ENCODE measurements around the gene ZNF385B.

The ZNF385B gene

DNA sequence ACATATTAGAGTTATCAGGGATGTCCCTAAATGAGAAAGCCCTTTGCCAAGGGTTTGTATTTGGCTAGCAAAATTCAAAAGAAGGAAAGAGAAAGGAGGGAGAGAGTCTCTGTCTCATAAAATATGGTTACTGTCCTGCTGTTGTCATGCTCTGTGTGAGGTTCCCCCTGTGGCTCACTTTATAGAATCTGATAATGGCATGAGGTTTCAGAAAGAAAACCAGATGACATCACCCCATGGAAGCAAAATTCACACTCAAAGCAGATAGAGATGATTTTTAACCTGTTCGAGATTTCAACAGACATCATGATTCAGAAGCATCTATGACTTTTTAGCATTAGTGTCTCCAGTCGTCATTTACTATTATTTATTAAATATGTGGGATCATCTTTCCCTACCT is 431.8 kb downstream of the ZNF385B start:
- no peak for DNase-seq

DNA sequence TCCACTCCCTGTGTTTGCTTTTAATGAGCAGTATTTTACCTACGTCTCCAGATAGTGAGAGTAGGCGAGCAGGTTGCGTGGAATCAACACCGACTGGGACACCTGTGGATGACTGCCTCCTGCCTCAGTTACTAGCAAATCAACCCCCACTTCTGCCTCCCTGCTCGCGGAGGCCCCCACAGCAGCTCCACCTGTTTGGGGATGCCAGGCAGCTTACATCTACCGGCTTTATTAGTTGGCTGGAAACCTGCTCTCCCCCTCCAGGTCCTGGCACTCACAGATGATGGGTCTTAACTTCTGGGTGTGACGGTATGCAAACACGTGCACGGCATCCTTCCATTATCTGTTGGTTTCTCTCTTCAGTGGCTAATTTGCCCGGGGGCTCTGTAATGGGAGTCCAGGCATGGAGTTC is 432.3 kb downstream of the ZNF385B start:
- no peak for DNase-seq

DNA sequence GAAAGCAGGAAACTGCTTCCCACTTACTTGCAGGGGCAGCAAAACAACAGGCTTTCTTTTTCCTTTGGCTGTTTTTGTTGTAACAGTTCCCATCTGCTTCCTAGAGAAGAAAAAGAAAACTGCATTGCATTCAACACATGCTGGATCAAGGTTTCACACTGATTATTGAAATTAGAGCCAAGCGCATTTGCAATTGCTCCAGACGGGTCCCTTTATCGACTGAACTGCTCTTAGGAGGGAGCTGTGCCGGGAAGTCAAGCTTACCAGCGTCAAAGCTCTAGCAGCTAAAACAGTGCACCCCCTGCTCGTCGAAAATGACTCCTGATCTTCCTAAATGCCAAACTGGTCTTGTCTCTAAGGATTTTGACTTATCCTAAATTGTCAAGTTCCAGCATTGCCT is 432.8 kb downstream of the ZNF385B start:
- DNase-seq: no peak

- no peak for DNase-seq
Measured at GRCh38 chr2:179427065-179427464, 434.3 kb downstream of the ZNF385B start.

DNA sequence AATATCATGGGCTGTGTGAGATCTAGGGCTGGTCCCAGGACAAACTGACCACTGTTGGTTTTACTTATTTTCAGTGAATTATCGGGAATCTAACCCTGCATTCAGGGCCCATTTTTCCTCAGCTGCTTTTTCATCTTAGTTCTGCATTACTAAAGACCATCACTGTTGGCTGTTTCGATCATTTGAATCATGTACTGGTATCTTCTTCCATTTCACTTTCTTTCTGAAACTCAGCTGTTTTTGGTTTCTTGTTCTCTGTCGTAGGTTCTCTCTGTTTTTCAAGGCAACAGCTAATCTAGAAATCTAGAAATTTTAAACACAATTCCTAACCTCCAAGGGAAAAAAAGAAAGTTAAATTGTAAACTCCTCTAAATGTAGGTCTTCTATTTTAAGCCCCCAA is 436.8 kb downstream of the ZNF385B start:
- DNase-seq: no peak

- peak; percentile 25 for DNase-seq
Measured at GRCh38 chr2:179422037-179422643, 439.3 kb downstream of the ZNF385B start.

DNA sequence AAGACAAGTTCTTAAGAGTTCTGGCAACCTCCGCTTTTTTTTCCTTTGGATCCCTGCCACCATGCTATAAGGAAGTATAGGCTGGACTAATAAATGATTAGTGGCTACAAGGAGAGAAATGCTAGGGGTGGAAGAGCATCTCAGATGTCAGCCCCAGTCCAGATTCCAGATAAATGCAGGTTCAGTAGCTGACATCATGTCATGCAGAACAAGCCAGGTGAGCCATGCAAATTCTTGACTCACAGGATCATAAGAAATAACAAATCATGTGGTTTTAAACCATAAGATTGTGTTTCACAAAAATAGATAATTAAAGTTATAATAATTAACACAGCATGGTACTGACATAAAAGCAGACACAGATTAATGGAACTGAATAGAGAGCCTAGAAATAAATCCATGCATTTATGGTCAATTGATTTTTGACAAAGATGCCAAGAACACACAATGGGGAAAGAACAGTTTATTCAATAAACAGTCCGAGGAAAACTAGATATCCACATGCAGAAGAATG is 443.9 kb downstream of the ZNF385B start:
- DNase-seq: no peak

GRCh38 chr2:179412112-179412511 is 449.3 kb downstream of the ZNF385B start:
- DNase-seq: no peak

- peak; percentile 9 for DNase-seq
Measured at GRCh38 chr2:179410552-179411356, 450.7 kb downstream of the ZNF385B start.

DNA sequence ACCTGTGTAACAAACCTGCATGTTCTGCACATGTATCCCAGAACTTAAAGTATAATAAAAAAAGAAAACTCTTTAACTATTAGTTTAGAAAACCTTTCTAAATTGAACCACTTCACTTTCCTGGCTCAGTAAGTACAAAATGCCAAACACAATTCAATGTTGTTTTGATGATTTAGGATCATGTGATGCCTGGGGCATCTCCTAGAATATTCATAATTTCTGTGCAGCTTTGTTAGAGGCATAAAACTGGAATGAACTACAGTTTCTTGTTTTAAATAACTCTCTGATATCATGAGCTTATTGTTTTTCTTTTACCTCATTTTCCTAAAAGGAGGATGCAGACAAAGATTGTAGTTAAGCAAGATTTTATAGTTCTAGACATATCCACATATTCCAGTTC is 457.8 kb downstream of the ZNF385B start:
- DNase-seq: no peak

DNA sequence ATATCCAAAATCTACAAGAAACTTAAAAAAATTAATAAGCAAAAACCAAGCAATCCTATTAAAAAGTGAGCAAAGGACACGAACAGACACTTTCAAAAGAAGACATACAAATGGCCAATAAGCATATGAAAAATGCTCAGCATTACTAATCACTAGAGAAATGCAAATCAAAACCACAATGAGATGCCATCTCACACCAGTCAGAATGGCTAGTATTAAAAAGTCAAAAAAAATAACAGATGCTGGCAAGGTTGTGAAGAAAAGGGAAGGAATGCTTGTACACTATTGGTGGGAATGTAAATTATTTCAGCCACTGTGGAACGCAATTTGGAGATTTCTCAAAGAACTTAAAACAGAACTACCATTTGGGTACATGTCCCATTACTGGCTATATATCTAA is 467.9 kb downstream of the ZNF385B start:
- DNase-seq: no peak
